Measurements from ENCODE around the gene PSMD12.
"Not testable (repeated sequence)": the region's sequence is repeated elsewhere in the genome, so short reads cannot be mapped to it uniquely, and the experiment has no call there.

The PSMD12 gene

DNA sequence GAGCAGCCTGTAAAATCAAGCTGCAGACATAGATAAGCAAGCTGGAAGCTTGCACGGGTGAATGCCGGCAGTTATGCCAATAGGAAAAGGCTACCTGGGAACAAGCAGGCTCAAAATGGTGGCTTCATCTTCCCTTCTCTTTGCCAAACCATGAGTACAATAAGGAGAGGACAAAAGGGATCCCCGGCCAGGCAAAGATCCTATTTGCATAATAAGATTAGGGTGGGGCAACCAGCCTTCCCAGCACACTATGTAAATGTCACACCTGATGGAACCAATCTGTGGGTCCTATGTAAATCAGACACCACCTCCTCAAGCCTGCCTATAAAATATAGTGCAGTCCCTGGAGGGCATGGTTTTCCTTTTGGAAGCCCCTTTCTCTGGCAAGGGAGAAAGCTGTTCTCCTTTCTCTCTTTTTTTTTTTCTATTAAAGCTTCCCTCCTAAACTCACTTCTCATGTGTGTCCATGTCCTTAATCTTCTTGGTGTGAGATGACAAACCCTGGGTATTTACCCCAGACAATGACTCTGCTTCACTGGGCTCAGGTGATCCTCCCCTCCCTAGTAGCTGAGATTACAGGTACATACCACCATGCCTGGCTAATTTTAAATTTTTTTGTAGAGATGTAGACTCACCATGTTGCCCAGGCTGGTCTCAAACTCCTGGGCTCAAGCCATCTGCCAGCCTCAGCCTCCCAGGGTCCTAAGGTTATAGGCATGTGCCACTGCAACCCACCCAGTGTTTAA is 44.2 kb downstream of the PSMD12 start:
- TF ChIP-seq, protein P1, sequence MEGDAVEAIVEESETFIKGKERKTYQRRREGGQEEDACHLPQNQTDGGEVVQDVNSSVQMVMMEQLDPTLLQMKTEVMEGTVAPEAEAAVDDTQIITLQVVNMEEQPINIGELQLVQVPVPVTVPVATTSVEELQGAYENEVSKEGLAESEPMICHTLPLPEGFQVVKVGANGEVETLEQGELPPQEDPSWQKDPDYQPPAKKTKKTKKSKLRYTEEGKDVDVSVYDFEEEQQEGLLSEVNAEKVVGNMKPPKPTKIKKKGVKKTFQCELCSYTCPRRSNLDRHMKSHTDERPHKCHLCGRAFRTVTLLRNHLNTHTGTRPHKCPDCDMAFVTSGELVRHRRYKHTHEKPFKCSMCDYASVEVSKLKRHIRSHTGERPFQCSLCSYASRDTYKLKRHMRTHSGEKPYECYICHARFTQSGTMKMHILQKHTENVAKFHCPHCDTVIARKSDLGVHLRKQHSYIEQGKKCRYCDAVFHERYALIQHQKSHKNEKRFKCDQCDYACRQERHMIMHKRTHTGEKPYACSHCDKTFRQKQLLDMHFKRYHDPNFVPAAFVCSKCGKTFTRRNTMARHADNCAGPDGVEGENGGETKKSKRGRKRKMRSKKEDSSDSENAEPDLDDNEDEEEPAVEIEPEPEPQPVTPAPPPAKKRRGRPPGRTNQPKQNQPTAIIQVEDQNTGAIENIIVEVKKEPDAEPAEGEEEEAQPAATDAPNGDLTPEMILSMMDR (conservative IDR thresholded peaks at IDR 0.05; ENCODE audit: low read length), result no peak
- no peak overlapping the region for H3K4me3 ChIP-seq (ENCODE audit: low read length)
- no peak for DNase-seq (ENCODE audit: low read depth)

DNA sequence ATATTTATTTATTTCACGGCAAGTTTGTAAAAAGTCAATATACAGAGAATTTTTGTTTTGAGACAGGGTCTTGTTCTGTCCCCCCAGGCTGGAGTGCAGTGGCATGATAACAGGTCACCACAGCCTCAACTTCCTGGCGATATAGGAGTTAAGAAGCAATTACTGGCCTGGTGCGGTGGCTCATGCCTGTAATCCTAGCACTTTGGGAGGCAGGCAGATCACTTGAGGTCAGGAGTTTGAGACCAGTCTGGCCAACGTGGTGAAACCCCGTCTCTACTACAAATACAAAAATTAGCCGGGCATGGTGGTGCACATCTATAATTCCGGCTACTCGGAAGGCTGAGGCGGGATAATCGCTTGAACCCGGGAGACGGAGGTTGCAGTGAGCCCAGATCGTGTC is 44.9 kb downstream of the PSMD12 start:
- not testable (repeated sequence) for DNase-seq (ENCODE audit: low read depth); H3K4me3 ChIP-seq (ENCODE audit: low read length)

DNA sequence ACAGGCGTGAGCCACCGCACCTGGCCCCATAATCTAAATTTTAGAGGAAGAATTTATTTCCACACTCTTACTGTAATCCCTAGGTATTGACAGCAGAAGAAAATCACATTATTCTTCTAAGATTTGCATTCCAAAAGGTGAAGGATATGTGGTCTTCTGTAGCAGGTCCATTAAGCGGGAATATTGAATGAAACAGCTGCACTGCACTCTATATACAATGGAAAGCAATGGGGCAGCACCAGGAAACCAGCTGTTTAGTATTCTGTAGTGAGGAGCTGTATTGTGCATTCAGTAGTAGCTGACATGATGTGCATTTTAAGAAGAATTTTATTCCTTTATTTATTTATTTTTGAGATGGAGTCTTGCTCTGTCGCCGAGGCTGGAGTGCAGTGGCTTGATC is 49.6 kb downstream of the PSMD12 start:
- TF ChIP-seq, protein P1 (conservative IDR thresholded peaks at IDR 0.05; ENCODE audit: low read length), result no peak
- no peak for DNase-seq (ENCODE audit: low read depth)
- H3K4me3 ChIP-seq (ENCODE audit: low read length), result no peak overlapping the region

DNA sequence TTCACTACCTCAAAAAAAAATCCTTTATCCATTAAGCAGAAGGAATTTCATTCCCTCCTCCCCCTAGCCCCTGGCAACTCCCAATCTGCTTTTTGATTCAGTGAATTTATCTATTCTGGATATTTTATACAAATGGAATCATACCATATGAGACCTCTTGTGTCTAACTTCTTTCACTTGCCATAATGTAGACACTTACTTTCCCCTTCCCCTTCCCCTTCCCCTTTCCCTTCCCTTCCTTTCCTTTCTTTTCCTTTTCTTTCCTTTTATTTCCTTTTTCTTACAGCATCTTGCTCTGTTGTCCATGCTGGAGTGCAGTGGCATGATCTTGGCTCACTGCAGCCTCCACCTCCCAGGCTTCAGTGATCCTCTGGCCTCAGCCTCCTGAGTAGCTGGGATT is 50.5 kb downstream of the PSMD12 start:
- H3K4me3 ChIP-seq (ENCODE audit: low read length), result no peak overlapping the region
- TF ChIP-seq, protein P1 (conservative IDR thresholded peaks at IDR 0.05; ENCODE audit: low read length), result no peak
- DNase-seq (ENCODE audit: low read depth), result no peak

DNA sequence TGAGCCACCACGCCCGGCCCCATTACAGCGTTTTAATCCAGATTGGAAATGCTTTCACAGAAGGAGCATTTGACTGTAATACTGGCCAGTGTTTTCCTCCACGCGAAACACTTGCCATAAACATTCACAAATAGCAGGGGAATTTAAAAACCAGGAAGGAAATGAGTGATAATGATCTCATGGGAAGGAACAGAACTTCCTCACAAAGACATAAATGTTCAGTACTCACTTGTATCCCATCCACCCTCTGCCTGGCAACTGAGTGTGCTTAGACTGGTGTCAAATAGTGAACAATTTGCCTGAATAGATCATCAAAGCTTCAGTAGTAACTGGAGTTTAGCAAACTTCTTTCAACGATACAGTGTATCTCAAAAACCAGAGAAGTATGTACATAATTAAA is 54.1 kb downstream of the PSMD12 start:
- no peak overlapping the region for H3K4me3 ChIP-seq (ENCODE audit: low read length)
- TF ChIP-seq, protein P1 (conservative IDR thresholded peaks at IDR 0.05; ENCODE audit: low read length), result no peak
- no peak for DNase-seq (ENCODE audit: low read depth)

DNA sequence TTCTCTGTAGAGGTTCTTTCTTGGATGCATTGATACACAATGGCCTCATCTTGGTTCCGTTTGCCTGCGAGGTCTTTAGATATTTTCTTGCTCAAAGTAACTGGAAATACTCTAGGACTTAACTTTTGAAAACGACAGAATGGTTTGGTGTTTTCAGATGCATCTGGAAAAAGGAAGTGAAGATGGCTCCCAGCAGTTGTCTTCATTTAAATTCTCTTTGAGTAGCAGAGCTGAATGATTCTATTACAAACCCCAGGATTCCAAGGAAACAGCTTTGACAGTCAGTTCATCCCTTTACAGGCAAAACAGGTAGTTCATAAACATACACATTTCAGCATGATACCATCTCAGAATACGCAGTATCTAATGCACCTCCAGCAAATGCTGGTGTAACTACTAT is 54.8 kb downstream of the PSMD12 start:
- H3K4me3 ChIP-seq (ENCODE audit: low read length), result no peak overlapping the region
- TF ChIP-seq, protein P1 (conservative IDR thresholded peaks at IDR 0.05; ENCODE audit: low read length), result no peak
- no peak for DNase-seq (ENCODE audit: low read depth)

DNA sequence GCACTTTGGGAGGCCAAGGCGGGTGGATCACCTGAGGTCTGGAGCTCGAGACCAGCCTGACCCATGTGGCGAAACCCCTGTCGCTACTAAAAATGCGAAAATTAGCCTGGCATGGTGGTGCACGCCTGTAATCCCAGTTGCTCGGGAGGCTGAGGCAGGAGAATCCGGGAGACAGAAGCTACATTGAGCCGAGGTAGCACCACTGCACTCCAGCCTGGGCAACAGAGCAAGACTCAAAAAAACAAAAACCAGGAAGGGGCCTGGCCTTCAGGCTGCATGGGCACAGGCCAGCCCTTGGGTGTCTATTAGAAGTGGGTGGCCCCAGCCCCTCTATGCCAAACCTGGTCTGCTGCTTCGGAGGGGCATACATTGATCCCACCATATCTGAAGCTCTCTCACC is 56.0 kb downstream of the PSMD12 start:
- H3K4me3 ChIP-seq (ENCODE audit: low read length), result no peak overlapping the region
- DNase-seq (ENCODE audit: low read depth), result no peak
- TF ChIP-seq, protein P1 (conservative IDR thresholded peaks at IDR 0.05; ENCODE audit: low read length), result no peak

DNA sequence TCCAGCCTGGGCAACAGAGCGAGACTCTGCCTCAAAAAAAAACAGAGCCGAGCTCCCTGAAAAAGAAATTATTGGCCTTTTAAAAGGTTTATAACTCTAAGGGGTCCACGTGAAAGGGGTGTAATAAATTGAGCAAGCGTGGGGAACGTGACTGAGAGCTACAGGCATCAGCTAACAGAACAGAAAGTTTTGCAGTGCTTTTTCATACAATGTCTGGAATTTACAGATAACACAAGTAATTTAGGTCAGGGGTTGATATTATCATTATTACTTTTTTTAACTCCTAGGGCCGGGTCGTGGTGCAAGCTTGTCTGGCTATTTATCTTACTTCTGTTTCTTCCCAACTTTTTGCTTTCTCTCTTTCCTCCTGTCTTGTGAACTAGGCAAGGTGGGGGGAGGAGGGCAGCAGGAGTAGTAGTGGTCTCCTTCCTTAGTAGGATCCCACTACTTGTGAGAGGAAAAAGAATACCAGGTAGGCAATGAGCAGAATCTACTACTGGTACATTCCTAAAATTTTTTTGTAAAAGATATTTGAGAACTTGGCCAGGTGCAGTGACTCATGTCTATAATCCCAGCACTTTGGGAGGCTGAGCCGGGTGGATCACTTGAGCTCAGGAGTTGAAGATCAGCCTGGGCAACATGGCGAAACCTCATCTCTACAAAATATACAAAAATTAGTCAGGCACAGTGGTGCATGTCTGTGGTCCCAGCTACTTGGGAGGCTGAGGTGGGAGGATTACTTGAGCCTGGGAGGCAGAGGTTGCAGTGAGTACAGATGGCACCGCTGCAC is 60.7 kb downstream of the PSMD12 start:
- DNase-seq (ENCODE audit: low read depth), result not testable (repeated sequence)

More for the DNA sequence above, 60.7 kb downstream of the PSMD12 start:
- H3K4me3 ChIP-seq (ENCODE audit: low read length), result not testable (repeated sequence)

Measured in AG10803 (cell line).